NCI-H2171 treated with DMSO at 0.1 percent for 48 hours (cell line): ENCODE results near the gene GAD1.
A peak's percentile ranks its signal among the peaks of the same experiment; 100 is the strongest.

Experiments
- DNase-seq: peaks from one replicate; lab custom pipeline; 2025; lab: John Stamatoyannopoulos, UW

GAD1 gene

GRCh38 chr2:170816504-170817092 is at the start of gene GAD1:
GAD1 (plus strand) TSS chr2:170816887; CDS start chr2:170818592, 1,705 bp downstream.
- peak; percentile 89 for DNase-seq

GRCh38 chr2:170770008-170770605 is 46.6 kb upstream of the GAD1 start, which contains the start of gene ERICH2:
ERICH2 (plus strand) TSS chr2:170770378; CDS start chr2:170770682, 304 bp downstream.
- DNase-seq: peak; percentile 67

GRCh38 chr2:170770606-170771420 is 45.9 kb upstream of the GAD1 start:
- peak; percentile 88 for DNase-seq

DNA sequence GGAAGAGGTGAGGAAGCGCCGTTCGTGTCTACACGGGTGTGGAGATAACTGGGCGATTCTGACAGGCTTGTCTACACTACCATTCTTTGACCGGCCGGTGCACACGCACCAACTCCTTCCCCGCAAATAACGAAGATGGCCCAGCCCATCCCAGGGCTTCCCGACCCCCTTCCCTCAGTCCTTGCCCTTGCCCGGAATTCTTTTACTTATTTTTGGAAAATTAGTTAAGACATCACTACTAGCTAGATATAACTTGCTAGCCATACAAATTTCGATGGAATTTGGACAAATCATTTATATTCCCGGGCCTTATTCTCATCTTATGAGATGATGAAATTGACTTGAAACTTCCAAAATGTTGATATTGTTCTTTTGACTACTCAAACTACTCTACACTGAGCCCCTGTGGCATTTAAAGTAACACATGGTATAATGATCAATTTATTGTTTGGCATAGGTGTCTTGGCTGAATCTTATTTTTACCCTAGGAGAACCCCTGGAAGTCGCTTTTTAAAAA is 45.2 kb upstream of the GAD1 start:
- no peak for DNase-seq

- DNase-seq: no peak
Measured at GRCh38 chr2:170772295-170772694, 44.4 kb upstream of the GAD1 start.

DNA sequence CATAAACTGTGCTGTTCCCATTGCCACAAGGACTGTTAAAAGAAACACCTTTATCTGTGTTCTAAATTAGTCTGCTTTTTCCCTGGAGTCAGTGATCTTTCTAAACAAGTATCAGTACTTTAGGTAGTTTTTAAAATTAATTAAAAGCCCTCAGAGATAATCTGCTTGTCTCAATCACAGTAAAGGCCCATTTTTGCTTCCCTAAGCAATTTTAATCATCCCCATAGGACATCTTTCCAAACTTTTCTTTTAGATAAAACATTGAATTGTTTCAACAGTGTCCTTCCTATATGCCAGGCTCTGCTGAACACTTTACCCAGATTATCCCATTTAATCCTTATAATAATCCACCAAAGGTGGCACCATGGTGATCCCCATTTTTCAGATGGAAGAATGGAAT is 42.6 kb upstream of the GAD1 start:
- DNase-seq: no peak

GRCh38 chr2:170778900-170779299 is 37.8 kb upstream of the GAD1 start:
- no peak for DNase-seq

DNA sequence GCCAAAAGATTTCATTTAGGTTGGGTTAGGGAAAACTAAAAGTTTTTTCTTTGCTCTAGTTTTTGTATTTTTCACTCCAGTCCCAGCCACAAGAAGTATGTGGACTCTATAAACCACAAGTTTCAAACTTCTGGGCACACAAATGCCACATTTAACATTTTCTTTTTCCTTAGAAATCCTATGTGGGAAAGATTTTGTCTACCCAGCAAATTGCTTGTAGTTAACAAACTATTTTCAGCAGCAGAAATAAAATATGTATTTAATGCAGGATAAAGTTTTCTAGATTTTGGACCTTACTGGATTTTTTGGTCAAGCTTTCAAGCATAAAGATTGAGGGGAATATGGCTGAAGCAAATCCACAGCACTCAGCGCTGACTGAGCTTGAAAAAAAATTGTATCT is 37.4 kb upstream of the GAD1 start:
- no peak for DNase-seq

- no peak for DNase-seq
Measured at GRCh38 chr2:170782673-170783072, 34.0 kb upstream of the GAD1 start.

- no peak for DNase-seq
Measured at GRCh38 chr2:170783549-170783948, 33.1 kb upstream of the GAD1 start.

- DNase-seq: no peak
Measured at GRCh38 chr2:170798996-170799395, 17.7 kb upstream of the GAD1 start.

GRCh38 chr2:170806548-170806947 is 10.1 kb upstream of the GAD1 start:
- DNase-seq: no peak

DNA sequence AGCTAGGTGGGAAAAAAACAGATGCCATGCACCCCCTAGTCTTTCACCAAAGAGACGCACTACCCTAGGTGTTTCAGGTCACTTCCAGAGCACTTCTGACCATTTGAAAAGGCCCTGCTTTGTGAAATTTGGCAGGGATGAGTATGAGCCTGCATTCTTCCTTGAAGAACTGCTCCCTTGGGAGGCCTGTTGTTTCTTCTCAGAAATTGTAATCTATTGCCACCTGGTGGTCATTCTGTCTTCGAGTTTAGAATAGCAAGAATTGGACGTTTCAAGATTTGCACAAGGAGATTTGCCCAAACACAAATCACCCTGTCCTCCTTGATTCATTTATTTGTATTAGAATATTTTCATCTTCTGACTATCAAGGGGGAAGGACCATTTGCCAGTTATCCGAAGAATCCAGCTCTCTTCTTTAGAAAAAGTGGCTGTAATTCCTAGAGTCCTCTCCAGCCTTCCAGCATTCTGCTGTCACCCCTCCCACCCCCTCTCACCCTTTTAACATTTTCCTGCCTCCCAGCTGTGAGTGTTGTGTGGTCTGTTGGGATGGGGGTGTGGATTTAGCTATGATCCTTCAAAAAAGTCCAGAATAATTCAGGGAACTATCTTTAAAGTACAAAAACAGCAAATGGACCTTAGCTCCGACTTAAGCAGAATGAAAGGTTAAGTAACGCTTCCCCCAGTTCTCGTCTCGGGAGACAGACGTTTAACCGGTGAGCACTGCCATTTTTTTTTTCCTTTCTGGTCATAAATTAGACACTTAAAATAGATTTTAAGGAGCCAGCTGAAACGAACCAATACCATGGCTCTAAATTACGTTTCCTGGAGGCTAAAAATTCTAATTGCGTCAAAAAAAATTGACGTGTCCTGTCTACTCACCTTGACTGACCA is 3.7 kb upstream of the GAD1 start:
- peak; percentile 87 for DNase-seq

DNA sequence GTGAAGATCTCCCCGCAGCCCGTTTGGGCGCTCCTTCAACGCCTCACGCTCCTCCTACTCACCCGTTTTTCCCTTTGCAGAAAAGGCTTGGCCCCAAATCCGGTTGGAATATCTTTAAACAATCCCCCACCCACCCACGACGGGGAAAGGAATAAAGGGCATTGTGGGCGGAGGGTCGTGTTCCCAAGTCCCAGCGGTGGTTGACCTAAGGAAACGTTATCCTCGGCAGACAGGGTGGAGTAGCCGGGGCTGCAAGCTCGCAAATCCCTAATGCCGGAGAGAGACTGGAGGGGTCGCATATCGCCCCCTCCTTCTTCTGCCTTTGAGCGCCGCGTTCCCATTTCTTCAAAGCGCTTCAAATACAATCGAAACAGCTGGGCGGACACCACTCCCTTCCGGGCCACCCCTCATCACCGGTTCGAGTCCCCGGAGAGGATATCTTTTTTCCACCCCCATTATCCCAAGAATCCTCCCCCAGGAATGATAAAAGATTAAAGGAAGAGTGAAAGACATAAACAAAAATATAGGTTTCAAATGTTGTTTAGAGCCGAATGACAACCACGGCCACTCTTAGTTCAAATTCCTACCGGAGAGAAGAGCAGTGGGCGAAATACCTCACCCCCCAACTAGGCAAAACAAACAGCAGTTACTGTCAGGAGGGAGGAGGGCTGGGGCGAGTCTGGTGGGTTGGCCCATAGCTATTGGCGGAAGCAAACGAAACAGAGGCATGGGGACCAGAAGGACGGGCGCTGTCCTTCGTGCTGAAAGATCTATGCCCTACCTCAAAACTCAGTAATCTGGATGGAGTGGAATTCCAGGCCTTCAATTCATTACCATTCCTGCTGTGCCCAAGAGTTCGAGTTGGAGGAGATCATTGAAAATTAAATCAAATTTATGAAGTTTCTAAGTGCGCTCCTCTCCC is 2.8 kb upstream of the GAD1 start:
- no peak for DNase-seq

DNA sequence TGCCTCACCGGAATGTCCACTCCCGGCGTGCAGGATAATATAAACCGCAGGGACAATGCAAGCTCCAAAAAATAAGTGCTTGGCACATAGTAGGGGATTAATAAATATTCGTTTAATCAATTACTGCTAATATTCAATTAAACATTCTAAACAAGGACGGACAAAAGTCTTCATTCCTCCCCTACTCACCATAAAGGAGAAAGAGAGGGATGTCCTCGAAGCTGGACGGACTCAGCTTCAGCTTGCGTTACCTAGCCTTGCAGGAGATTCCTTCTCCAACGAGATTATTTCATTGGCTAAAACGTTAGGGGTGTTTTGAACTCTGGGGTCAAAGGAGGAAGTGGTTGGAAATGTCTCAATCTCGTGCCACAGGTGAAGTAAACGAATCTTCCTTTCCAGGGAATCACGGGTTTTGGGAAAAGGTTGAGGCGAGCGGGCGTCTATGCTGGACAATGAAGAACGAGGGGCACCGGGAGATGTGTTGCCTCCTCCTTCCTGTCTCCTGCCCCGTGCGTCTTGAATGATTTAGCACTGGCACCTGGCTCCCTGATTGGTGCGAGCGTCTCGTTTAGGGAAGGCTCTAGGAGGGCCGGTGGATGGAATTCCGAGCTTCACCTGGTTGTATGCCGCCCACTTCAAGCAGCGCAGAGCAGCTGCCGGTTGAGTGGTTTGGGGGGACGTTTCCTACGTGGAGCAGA is 2.0 kb upstream of the GAD1 start:
- DNase-seq: no peak

- no peak for DNase-seq
Measured at GRCh38 chr2:170815311-170815710, 1.4 kb upstream of the GAD1 start.

DNA sequence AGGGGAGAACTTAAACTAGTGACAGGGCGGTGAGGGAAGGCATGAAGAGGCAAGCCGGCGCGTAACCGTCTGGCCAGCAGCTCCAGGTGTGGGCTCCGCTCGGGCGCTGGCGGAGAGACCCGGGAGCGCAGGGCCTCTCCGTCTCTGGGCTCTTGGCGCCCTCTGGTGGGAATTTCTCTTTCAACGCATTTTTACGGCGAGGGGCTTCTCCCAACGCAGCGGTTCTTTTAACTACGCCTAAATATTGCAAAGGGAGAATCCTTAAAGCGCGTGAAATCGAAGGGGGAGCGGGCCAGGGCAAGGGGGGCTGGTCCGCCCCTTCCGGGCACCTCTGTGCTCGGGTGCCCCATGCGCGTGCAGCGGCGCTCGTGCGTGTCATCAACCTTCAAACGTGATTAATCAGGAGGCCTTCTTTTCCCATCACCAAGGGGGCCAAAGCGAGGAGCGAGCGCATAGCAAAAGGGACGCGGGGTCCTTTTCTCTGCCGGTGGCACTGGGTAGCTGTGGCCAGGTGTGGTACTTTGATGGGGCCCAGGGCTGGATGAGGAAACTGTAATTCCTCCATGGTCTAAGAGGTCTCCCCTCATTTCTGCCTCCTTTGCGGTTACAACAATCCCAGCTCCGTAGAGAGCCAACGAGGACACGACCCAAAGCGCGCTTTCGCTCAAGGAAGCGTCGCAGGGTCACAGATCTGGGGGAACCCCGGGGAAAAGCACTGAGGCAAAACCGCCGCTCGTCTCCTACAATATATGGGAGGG is 762 bp upstream of the GAD1 start:
- peak; percentile 85 for DNase-seq

- DNase-seq: peak; percentile 62
Measured at GRCh38 chr2:170817093-170818035, 677 bp downstream of the GAD1 start.
